A549 treated with CpdA at 1 μM for 4 hours (cell line): ENCODE measurements around the gene PIGM. TPM values are rescaled to one million over a fixed set of nuclear protein-coding genes. Genes with fewer than 3 reads are reported as not detected.

Source experiments
- total RNA-seq: library from RNA; stranded (reverse); fragments of 200-300 nt; extraction: Qiagen RNA extraction; gene quantifications from 5 replicates; pipeline ENCODE4 v1.2.3, GENCODE V29; 2022; ENCODE audit warnings: low read depth

Gene PIGM
- total RNA-seq, result 3.8 to 4.6 TPM (median 4.3 TPM) in 5 replicates

GRCh38 chr1:160031365-160032164 is at the start of gene PIGM:
TSS of gene PIGM (minus strand) at chr1:160031990. CDS start at chr1:160031739, 251 bp downstream.

DNA sequence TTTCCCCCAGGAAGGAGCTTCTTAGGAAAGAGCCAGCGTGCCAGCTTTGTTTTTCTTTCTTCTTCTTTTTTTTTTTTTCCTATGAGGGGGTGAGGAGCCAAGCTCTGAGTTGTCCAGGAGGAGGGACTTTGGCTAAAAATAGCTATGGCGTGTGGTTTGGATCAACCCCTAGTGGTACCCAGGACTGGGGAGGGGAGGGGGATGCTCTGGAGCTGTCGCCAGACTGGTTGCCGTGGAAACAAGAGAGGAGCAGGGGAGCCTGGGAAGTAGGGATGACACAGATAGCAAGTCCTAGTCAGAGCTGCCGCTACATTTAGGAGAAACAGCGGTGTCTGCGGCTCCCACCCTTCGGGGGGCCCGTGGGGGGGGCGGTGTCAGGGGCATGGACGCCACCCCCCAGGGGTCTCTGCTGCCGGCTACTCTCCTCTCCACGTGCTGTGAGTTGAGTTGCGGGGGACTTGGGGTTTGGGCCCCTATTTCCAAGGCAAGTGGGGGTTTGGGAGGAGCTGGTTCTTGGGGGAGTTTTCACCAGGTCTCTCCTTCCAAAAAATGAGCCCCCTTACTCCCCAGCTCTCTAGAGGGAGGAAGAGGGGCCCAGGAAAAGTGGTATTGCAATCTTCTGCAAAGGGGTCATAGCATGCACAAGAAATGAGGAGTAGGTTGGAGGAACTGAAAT is 49.6 kb upstream of the PIGM start, which contains the start of gene KCNJ9:
Gene KCNJ9, plus strand, starts transcription at position 278 of the 676 bp plus-strand sequence. CDS start 2,493 bp downstream, outside the sequence.

DNA sequence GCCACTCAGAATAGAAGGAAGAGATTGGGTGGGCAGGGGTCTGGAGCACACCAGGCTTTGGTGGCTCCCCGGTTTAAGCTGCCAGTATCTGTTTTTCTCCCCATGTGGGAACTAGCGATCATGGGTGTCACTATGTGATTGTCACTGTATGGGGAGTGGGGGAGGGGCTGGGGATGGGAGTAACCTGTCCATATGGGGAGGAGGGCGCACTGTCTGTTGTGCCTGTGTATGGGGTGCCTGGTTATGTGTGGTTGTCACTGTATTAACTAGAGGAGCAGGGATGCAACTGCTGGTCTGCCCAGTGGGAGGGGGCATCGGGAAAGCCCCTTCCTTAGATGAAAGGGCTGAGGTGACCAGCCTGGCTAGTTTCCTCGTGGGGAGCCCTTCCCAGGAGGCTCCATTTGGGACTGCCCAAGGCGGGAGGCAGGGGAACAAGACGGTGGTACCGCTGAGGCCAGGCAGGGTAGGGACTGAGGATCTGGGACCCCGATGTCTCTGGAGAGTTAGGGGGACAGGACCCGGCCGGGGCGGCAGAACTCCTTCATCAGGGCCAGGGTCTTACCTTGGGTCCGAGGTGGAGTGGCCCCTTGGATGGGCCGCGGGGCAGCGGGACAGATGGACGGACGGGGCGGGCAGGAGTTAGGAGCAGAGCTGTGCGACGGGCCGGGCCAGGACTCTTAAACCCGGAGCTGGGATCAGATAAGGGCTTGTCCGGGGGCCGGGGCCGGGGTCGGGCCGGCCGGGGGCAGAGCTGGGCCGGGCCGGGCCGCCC is 37.9 kb upstream of the PIGM start, which contains the start of gene KCNJ10:
Gene KCNJ10, minus strand, starts transcription at position 701 of the 772 bp plus-strand sequence. CDS start 27,628 bp downstream, outside the sequence.

Other genes with a start within 250 kb of the PIGM start
- gene FCRL6, start 229.6 kb downstream of the PIGM start, total RNA-seq, result not detected in 5 replicates
- gene SLAMF8, start 205.1 kb downstream of the PIGM start, total RNA-seq, result not detected in 5 replicates
- gene VSIG8, start 169.3 kb downstream of the PIGM start, total RNA-seq, result 0.07 to 0.14 TPM in 2 of 5 replicates, not detected in the others
- 0.51 to 0.99 TPM (median 0.64 TPM) in 5 replicates for gene CFAP45, start 131.8 kb downstream of the PIGM start, total RNA-seq
- 997 to 1,080 TPM (median 1,064 TPM) in 5 replicates for gene TAGLN2, start 106.5 kb downstream of the PIGM start, total RNA-seq
- gene IGSF9, start 86.4 kb downstream of the PIGM start, total RNA-seq, result 0.22 to 0.39 TPM (median 0.27 TPM) in 5 replicates
- gene SLAMF9, start 77.8 kb downstream of the PIGM start, total RNA-seq, result 0.17 to 0.25 TPM (median 0.22 TPM) in 3 of 5 replicates, not detected in the others
- gene KCNJ10, start 38.2 kb upstream of the PIGM start, total RNA-seq, result 0.02 TPM in 1 of 5 replicates, not detected in the others
- 0.06 TPM in 1 of 5 replicates, not detected in the others for gene KCNJ9, start 49.5 kb upstream of the PIGM start, total RNA-seq
- gene IGSF8, start 66.6 kb upstream of the PIGM start, total RNA-seq, result 6.7 to 9.8 TPM (median 8.4 TPM) in 5 replicates
- 0.01 to 0.05 TPM (median 0.03 TPM) in 3 of 5 replicates, not detected in the others for gene ATP1A2, start 83.8 kb upstream of the PIGM start, total RNA-seq
- not detected in 5 replicates for gene ATP1A4, start 119.6 kb upstream of the PIGM start, total RNA-seq
- not detected in 5 replicates for gene CASQ1, start 158.6 kb upstream of the PIGM start, total RNA-seq
- 190 to 210 TPM (median 203 TPM) in 5 replicates for gene PEA15, start 173.4 kb upstream of the PIGM start, total RNA-seq
- gene DCAF8, start 230.6 kb upstream of the PIGM start, total RNA-seq, result 48.2 to 62.4 TPM (median 49.6 TPM) in 5 replicates